Mammary epithelial cell (primary cell): Measurements from ENCODE around the gene COPRS.
A peak's percentile ranks its signal among the peaks of the same experiment; 100 is the strongest.

Experiments used
- EZH2 ChIP-seq: IDR thresholded peaks from 2 replicates; pipeline ENCODE4 v1.6.1; 2012; ENCODE audit warnings: low read length, inconsistent platforms, borderline replicate concordance
- TF ChIP-seq, protein P1 (sequence below), 2 donors: IDR thresholded peaks in 1 of 2; conservative IDR thresholded peaks in 1 of 2; 2 replicates each; pipeline ENCODE4 v1.5.1; 2011 to 2012; ENCODE audit warnings: inconsistent platforms in 2 of 2, low read length in 2 of 2, mild to moderate bottlenecking in 2 of 2, control low read depth in 1 of 2, low read depth in 1 of 2; ENCODE audit not compliant: insufficient read depth in 1 of 2; ENCODE audit errors: extremely low read depth in 1 of 2

DNA sequence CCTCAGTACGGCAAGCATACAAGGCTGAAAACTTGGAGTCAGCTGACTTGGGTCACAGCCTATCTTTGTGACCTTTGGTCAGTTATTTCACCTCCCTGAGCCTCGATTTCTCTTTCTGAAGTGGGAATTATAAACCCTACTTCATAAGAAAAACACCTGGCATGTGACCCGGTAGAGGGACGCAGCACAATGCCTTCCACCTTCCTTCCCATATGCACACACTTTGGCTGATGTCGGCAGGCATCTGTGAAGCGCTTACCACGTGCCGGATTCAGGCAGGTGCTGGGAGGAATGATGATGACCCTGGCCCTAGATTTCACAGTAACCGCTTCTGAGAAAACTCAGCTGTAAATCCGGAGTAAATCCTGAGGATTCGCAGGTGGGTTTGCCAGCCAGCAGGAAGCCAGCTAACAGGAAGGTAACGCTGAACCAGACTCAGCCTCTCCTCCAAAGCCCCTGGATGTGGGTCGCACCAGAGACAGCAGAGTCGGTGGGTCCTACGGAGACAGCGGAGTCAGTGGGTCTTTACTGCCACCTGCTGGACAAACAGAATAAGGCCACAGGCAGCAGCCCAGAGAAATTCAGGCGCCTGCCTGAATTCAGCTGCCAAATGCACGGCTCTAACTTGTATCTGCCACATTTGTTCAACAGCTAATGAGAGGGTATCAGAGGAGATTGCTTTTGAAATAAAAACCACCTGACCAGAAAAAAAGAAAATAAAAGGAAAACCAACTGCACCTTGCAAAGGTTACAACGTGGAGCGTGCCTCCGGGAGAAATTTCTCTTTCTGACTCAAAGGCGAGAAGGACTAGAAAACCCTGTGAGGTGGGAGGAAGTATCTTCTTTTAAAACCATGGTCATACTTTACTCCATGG, 16.6 kb downstream of the COPRS start:
- TF ChIP-seq, protein P1, sequence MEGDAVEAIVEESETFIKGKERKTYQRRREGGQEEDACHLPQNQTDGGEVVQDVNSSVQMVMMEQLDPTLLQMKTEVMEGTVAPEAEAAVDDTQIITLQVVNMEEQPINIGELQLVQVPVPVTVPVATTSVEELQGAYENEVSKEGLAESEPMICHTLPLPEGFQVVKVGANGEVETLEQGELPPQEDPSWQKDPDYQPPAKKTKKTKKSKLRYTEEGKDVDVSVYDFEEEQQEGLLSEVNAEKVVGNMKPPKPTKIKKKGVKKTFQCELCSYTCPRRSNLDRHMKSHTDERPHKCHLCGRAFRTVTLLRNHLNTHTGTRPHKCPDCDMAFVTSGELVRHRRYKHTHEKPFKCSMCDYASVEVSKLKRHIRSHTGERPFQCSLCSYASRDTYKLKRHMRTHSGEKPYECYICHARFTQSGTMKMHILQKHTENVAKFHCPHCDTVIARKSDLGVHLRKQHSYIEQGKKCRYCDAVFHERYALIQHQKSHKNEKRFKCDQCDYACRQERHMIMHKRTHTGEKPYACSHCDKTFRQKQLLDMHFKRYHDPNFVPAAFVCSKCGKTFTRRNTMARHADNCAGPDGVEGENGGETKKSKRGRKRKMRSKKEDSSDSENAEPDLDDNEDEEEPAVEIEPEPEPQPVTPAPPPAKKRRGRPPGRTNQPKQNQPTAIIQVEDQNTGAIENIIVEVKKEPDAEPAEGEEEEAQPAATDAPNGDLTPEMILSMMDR (conservative IDR thresholded peaks at IDR 0.05 in 1 of 2, IDR thresholded peaks at IDR 0.05 in 1 of 2; ENCODE audit: extremely low read depth in 1 of 2, insufficient read depth in 1 of 2, low read depth in 1 of 2, low read length in 2 of 2), result peak; percentile 85 to 95
- TF ChIP-seq EZH2, result no peak
